IPS DF 6.9 (cell line): Measurements from ENCODE around the gene NSD1.

Experiments used
- DNase-seq: peaks from one replicate; pipeline ENCODE4 v3.0.0-alpha.2; 2013; ENCODE audit warnings: low read depth, low spot score
- H3K27ac ChIP-seq: one replicate; pipeline ENCODE4 v1.5.1; 2013; ENCODE audit warnings: low read length, control low read depth
- H3K27me3 ChIP-seq: 2 replicates; pipeline ENCODE4 v1.6.1; 2013; ENCODE audit warnings: mild to moderate bottlenecking, low read length; ENCODE audit not compliant: control insufficient read depth, insufficient read depth
- H3K36me3 ChIP-seq: 2 replicates; pipeline ENCODE4 v1.6.1; 2013; ENCODE audit warnings: low read length; ENCODE audit not compliant: control insufficient read depth, insufficient read depth
- H3K4me1 ChIP-seq: 2 replicates; pipeline ENCODE4 v1.6.1; 2013; ENCODE audit warnings: low read length; ENCODE audit not compliant: control insufficient read depth, insufficient read depth
- H3K4me3 ChIP-seq: 2 replicates; pipeline ENCODE4 v1.5.1; 2013; ENCODE audit warnings: mild to moderate bottlenecking, low read length
- H3K9me3 ChIP-seq: 2 replicates; pipeline ENCODE4 v1.6.1; 2013; ENCODE audit warnings: low read length, inconsistent platforms; ENCODE audit not compliant: control insufficient read depth, insufficient read depth
- WGBS: extraction: QIAGEN DNeasy Blood & Tissue Kit; methylation state at CpG from one replicate; pipeline ENCODE4 v1.1.7; 2013; ENCODE audit warnings: mixed read lengths, missing lambda C conversion rate; ENCODE audit not compliant: insufficient read length, insufficient coverage; 5-methylcytosine and 5-hydroxymethylcytosine counted together

NSD1 gene

DNA sequence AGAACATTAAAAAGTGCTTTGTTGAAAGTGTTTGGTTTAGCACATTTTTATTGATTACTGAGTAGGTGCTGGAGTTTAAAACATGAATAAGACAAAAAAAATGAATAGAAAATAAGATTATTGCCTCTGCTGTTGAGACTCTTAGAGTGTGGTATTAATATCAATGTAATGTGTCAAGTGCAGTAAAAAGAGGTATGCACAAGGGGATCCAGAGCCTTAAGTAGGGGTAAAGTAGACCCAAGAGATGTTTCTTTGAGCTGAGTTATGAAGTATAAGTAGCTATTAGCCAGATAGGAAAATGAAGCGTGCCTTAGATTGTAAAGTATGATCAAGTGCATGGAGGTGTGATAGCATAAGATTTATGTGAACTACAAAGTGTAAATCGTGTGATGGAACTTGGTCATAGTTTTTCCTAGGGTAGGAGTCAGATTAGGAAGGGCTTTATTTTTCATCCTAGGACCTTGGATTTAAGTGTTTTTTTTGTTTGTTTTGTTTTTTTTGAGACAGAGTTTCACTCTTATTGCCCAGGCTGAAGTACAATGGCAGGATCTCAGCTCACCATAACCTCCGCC is 45.2 kb downstream of the NSD1 start:
- Histone ChIP-seq H3K27me3 (no peaks in the 10 kb centered on the region), H3K9me3 (no peaks in the 10 kb centered on the region), H3K36me3 (no peaks in the 10 kb centered on the region; the same call in 1 of the 2 replicates), H3K4me3 (no peak overlapping the region), H3K27ac (no peak overlapping the region), H3K4me1 (no peaks in the 10 kb centered on the region)
- DNase-seq: no peak
- WGBS: no CpG with 5 or more reads among the region's 3 CpGs

DNA sequence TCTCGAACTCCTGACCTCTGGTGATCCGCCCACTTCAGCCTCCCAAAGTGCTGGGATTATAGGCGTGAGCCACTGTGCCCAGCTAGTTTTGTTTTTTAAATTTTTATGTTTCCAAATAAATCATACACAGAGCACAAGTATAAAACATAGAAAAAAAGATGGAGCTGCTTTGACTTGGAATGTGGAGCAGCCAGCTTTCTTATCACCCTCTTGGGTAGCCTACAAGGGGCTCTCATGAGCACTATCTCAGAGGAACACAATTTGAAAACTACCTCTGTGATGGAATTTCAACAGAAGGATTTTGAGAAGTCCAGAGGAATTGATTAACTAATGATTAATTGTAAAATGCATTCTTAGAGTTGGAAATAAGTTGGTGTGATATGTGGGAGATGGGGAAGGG is 45.9 kb downstream of the NSD1 start:
- no peak overlapping the region for H3K4me3 ChIP-seq

DNA sequence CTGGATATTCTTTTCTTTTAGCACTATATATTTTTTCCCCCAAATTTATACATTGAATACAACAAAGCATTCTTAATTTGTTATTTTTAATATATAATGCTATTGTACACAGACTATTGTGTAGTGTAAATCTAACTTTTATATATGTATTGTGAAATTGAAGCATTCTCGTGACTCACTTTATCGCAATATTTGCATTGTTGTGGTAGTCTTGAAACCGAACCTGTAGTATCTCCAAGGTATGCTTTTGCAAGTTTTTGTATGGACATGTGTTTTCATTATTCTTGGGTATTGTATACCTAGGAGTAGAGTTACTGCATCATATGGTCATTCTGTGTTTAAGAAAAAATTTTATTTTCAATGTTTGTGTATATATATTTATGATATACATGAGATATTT is 49.6 kb downstream of the NSD1 start:
- Histone ChIP-seq H3K27ac (no peak overlapping the region), H3K36me3 (no peaks in the 10 kb centered on the region; the same call in 1 of the 2 replicates), H3K4me3 (no peak overlapping the region), H3K4me1 (0 out of 2 replicates have a peak, but pooled peaks cover 2% of the 10 kb centered on the region), H3K9me3 (no peaks in the 10 kb centered on the region), H3K27me3 (no peaks in the 10 kb centered on the region)
- no CpG with 5 or more reads among the region's 3 CpGs for WGBS
- DNase-seq: no peak

More for the DNA sequence above, 45.9 kb downstream of the NSD1 start:
- 0 out of 2 replicates have a peak, but pooled peaks cover under 1% of the 10 kb centered on the region for H3K4me1 ChIP-seq
- no peak for DNase-seq
- no peaks in the 10 kb centered on the region; the same call in 1 of the 2 replicates for H3K36me3 ChIP-seq
- no peak overlapping the region for H3K27ac ChIP-seq
- WGBS: no CpG with 5 or more reads among the region's 3 CpGs
- no peaks in the 10 kb centered on the region for H3K27me3 ChIP-seq
- H3K9me3 ChIP-seq: no peaks in the 10 kb centered on the region

DNA sequence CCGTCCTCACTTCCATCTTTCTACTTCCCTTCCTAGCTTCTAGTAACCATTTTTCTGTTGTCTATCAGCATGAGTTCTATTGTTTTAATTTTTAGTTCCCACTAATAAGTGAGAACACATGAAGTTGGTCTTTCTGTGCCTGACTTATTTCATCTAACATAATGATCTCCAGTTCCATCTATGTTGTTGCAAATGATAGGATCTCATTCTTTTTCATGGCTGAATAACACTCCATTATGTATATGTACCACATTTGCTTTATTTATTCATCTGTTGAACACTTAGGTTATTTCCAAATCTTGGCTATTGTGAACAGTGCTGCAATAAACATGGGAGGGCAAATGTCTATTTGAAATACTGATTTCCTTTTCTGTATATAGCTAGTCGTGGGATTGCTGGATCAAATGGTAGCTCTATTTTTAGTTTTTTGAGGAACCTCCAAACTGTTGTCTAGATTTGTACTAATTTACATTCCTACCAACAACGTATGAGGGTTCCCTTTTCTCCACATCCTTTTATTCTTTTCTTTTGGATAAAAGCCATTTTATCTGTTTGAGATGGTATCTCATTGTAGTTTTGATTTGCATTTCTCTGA is 50.3 kb downstream of the NSD1 start:
- H3K9me3 ChIP-seq: no peaks in the 10 kb centered on the region
- DNase-seq: no peak
- 100% methylated on average over 1 of the region's 3 CpGs for WGBS
- H3K4me3 ChIP-seq: no peak overlapping the region
- no peaks in the 10 kb centered on the region; the same call in 1 of the 2 replicates for H3K36me3 ChIP-seq
- 0 out of 2 replicates have a peak, but pooled peaks cover 2% of the 10 kb centered on the region for H3K4me1 ChIP-seq
- no peaks in the 10 kb centered on the region for H3K27me3 ChIP-seq
- H3K27ac ChIP-seq: no peak overlapping the region

DNA sequence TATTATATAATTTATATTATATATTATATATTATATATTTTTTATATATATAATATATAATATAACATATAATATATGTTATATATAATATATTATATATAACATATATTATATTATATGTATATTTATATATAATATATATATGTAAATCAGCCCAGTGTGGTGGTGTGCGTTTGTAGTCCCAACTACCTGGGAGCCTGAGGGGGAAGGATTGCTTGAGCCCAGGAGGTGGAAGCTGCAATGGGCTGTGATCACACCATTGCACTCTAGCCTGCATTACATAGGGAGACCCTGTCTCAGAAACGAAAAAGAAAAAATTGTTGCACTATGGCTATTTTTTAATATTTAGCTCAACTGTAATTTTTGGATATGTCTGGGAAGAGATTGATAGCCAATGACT is 52.4 kb downstream of the NSD1 start:
- no peaks in the 10 kb centered on the region for H3K9me3 ChIP-seq
- peaks cover 2% of the 10 kb centered on the region; the same call in 1 of the 2 replicates for H3K4me1 ChIP-seq
- no peaks in the 10 kb centered on the region for H3K27me3 ChIP-seq
- H3K27ac ChIP-seq: no peak overlapping the region
- no peaks in the 10 kb centered on the region; the same call in 1 of the 2 replicates for H3K36me3 ChIP-seq
- WGBS: no CpG with 5 or more reads among the region's 2 CpGs
- no peak for DNase-seq
- no peak overlapping the region for H3K4me3 ChIP-seq

DNA sequence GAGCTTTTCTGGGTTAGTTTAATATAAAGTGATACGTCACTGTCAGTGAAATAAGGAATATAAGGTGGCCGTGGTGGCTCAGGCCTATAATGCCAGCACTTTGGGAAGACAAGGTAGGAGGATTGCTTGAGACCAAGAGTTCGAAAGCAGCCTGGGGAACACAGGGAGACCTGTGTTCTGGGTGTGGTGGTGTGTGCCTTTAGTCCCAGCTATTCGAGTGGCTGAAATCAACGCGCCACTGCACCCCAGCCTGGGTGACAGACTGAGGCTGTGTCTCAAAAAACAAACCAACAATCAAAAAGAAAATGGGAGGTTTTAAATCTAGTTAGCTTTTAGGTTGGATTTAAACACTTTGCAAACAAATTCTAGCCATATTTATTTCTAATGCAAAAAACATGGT is 53.1 kb downstream of the NSD1 start:
- no peak for DNase-seq
- Histone ChIP-seq H3K27ac (no peak overlapping the region), H3K36me3 (no peaks in the 10 kb centered on the region; the same call in 1 of the 2 replicates), H3K4me3 (no peak overlapping the region), H3K9me3 (no peaks in the 10 kb centered on the region), H3K27me3 (no peaks in the 10 kb centered on the region), H3K4me1 (peaks cover 2% of the 10 kb centered on the region; the same call in 1 of the 2 replicates)
- 100% methylated on average over 1 of the region's 6 CpGs for WGBS

DNA sequence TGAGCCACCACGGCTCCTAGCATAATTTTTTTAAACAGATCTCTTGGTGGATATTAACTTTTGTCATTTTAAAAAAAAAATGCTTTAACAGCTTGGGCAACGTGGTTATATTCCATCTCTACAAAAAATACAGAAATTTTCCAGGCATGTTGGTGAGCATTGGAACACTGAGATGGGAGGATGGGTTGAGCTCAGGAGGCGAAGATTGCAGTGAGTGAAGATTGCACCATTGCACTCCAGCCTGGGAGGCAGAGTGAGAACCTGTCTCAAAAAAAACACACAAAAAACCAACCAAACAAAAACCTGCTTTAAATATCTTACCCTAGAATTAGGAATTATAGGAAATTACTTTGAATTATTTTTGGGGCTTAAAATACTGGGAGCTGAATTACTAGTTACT is 55.2 kb downstream of the NSD1 start:
- H3K4me3 ChIP-seq: no peak overlapping the region
- H3K9me3 ChIP-seq: no peaks in the 10 kb centered on the region
- DNase-seq: no peak
- H3K36me3 ChIP-seq: peaks cover 3% of the 10 kb centered on the region; the same call in 1 of the 2 replicates
- no peak overlapping the region for H3K27ac ChIP-seq
- WGBS: no CpG with 5 or more reads among the region's 3 CpGs
- H3K27me3 ChIP-seq: no peaks in the 10 kb centered on the region
- peaks cover 2% of the 10 kb centered on the region; the same call in 1 of the 2 replicates for H3K4me1 ChIP-seq

DNA sequence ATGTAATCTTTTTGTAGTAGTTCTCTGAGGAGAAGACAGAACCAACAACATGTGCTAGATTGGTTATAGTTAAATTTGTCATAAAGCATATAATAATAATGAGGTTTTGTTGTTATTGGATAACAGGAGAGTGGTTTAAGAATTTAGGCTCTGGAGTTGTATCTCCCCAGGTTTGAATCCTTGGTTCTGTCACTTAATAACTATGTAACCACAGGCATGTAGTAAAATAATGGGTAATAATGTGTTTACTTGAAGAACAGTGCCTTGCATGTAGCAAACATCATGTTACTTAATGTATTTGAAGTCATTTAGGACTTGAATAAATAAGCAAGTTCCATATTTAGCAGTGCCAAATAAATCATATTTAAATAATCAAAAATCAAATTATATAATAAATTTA is 55.8 kb downstream of the NSD1 start:
- Histone ChIP-seq H3K4me3 (no peak overlapping the region), H3K36me3 (peaks cover 3% of the 10 kb centered on the region; the same call in 1 of the 2 replicates), H3K4me1 (peaks cover 2% of the 10 kb centered on the region; the same call in 1 of the 2 replicates), H3K9me3 (no peaks in the 10 kb centered on the region), H3K27ac (no peak overlapping the region), H3K27me3 (no peaks in the 10 kb centered on the region)
- no peak for DNase-seq

DNA sequence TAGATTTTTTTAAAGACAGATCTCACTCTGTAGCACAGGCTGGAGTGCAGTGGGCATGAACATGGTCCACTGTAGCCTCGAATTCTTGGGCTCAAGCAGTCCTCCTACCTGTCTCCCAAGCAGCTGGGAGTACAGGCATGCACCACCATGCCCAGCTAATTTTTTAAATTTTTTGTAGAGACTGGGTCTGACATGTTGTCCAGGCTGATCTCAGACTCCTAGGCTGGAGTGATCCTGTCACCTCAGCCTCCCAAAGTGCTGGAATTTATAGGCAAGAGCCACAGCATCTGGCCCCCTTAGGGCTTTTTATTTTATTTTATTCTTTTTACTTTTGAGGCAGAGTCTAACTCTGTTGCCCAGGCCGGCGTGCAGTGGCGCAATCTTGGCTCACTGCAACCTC is 56.4 kb downstream of the NSD1 start:
- H3K4me1 ChIP-seq: no peaks in the 10 kb centered on the region; the same call in 1 of the 2 replicates
- H3K36me3 ChIP-seq: peaks cover 3% of the 10 kb centered on the region; the same call in 1 of the 2 replicates
- no peaks in the 10 kb centered on the region for H3K9me3 ChIP-seq
- H3K27ac ChIP-seq: no peak overlapping the region
- H3K27me3 ChIP-seq: no peaks in the 10 kb centered on the region
- H3K4me3 ChIP-seq: no peak overlapping the region
- WGBS: no CpG with 5 or more reads among the region's 4 CpGs
- no peak for DNase-seq

DNA sequence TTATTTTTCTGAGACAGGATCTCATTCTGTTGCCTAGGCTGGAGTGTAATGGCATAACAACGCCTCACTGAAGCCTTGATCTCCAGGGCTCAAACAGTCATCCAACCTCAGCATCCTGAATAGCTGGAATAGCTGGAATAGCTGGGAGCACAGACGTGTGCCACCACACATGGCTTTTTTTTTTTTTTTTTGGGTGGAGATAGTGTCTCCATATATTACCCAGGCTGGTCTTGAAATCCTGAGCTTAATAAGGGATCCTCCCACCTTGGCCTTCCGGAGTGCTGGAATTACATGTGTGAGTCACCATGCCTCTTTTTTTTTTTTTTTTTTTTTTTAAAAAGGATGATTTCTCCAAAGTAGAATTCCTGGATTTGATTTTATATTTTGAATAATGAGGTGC is 60.7 kb downstream of the NSD1 start:
- no CpG with 5 or more reads among the region's 3 CpGs for whole genome bisulfite sequencing
- Histone ChIP-seq H3K4me1 (no peaks in the 10 kb centered on the region; the same call in 1 of the 2 replicates), H3K9me3 (no peaks in the 10 kb centered on the region), H3K36me3 (peaks cover 6% of the 10 kb centered on the region; the same call in 1 of the 2 replicates), H3K4me3 (no peak overlapping the region), H3K27me3 (no peaks in the 10 kb centered on the region), H3K27ac (no peak overlapping the region)
- no peak for DNase-seq
